ENCODE results near the gene MOB4. TPM values are rescaled to one million over a fixed set of nuclear protein-coding genes. Genes with fewer than 3 reads are reported as not detected.

MOB4 gene
- total RNA-seq, 1 donor from 2014 or later, result 23.7 TPM

GRCh38 chr2:197591339-197592072 is 75.6 kb downstream of the MOB4 start:
- H3K9me3 Mint-ChIP-seq (ENCODE audit: unreplicated experiment), result no peaks in the 10 kb centered on the region
- no peaks in the 10 kb centered on the region for H3K4me1 Mint-ChIP-seq (ENCODE audit: unreplicated experiment)
- H3K27ac Mint-ChIP-seq (ENCODE audit: unreplicated experiment), result no peak overlapping the region
- TF ChIP-seq CTCF (IDR thresholded peaks at IDR 0.05), result no peak
- peaks cover 32% of the 10 kb centered on the region for H3K36me3 Mint-ChIP-seq (ENCODE audit: unreplicated experiment)
- H3K27me3 Mint-ChIP-seq (ENCODE audit: unreplicated experiment), result no peaks in the 10 kb centered on the region
- H3K4me3 Mint-ChIP-seq (ENCODE audit: unreplicated experiment), result no peak overlapping the region
- no peak for DNase-seq (ENCODE audit: extremely low spot score, unreplicated experiment)

- peaks cover 27% of the 10 kb centered on the region for H3K36me3 Mint-ChIP-seq (ENCODE audit: unreplicated experiment)
- no peaks in the 10 kb centered on the region for H3K4me1 Mint-ChIP-seq (ENCODE audit: unreplicated experiment)
- no peak for TF ChIP-seq CTCF (IDR thresholded peaks at IDR 0.05)
- no peak for DNase-seq (ENCODE audit: extremely low spot score, unreplicated experiment)
- no peaks in the 10 kb centered on the region for H3K9me3 Mint-ChIP-seq (ENCODE audit: unreplicated experiment)
- H3K27me3 Mint-ChIP-seq (ENCODE audit: unreplicated experiment), result no peaks in the 10 kb centered on the region
- no peak overlapping the region for H3K27ac Mint-ChIP-seq (ENCODE audit: unreplicated experiment)
- no peak overlapping the region for H3K4me3 Mint-ChIP-seq (ENCODE audit: unreplicated experiment)
These were observed 80.9 kb downstream of the MOB4 start for GRCh38 chr2:197596766-197597165.

GRCh38 chr2:197597166-197597565 is 81.3 kb downstream of the MOB4 start:
- no peaks in the 10 kb centered on the region for H3K27me3 Mint-ChIP-seq (ENCODE audit: unreplicated experiment)
- TF ChIP-seq CTCF (IDR thresholded peaks at IDR 0.05), result no peak
- no peaks in the 10 kb centered on the region for H3K9me3 Mint-ChIP-seq (ENCODE audit: unreplicated experiment)
- no peak for DNase-seq (ENCODE audit: extremely low spot score, unreplicated experiment)
- H3K36me3 Mint-ChIP-seq (ENCODE audit: unreplicated experiment), result peaks cover 27% of the 10 kb centered on the region
- H3K4me1 Mint-ChIP-seq (ENCODE audit: unreplicated experiment), result no peaks in the 10 kb centered on the region
- no peak overlapping the region for H3K27ac Mint-ChIP-seq (ENCODE audit: unreplicated experiment)
- no peak overlapping the region for H3K4me3 Mint-ChIP-seq (ENCODE audit: unreplicated experiment)

- no peaks in the 10 kb centered on the region for H3K9me3 Mint-ChIP-seq (ENCODE audit: unreplicated experiment)
- H3K4me3 Mint-ChIP-seq (ENCODE audit: unreplicated experiment), result no peak overlapping the region
- H3K27ac Mint-ChIP-seq (ENCODE audit: unreplicated experiment), result no peak overlapping the region
- H3K4me1 Mint-ChIP-seq (ENCODE audit: unreplicated experiment), result no peaks in the 10 kb centered on the region
- no peaks in the 10 kb centered on the region for H3K27me3 Mint-ChIP-seq (ENCODE audit: unreplicated experiment)
- H3K36me3 Mint-ChIP-seq (ENCODE audit: unreplicated experiment), result peaks cover 27% of the 10 kb centered on the region
- TF ChIP-seq CTCF (IDR thresholded peaks at IDR 0.05), result no peak
- no peak for DNase-seq (ENCODE audit: extremely low spot score, unreplicated experiment)
These were observed 82.6 kb downstream of the MOB4 start for GRCh38 chr2:197598450-197598849.

- DNase-seq (ENCODE audit: extremely low spot score, unreplicated experiment), result no peak
- no peaks in the 10 kb centered on the region for H3K9me3 Mint-ChIP-seq (ENCODE audit: unreplicated experiment)
- no peaks in the 10 kb centered on the region for H3K27me3 Mint-ChIP-seq (ENCODE audit: unreplicated experiment)
- H3K4me1 Mint-ChIP-seq (ENCODE audit: unreplicated experiment), result no peaks in the 10 kb centered on the region
- peak; percentile 9 for TF ChIP-seq CTCF (IDR thresholded peaks at IDR 0.05)
- no peak overlapping the region for H3K4me3 Mint-ChIP-seq (ENCODE audit: unreplicated experiment)
- peaks cover 27% of the 10 kb centered on the region for H3K36me3 Mint-ChIP-seq (ENCODE audit: unreplicated experiment)
- H3K27ac Mint-ChIP-seq (ENCODE audit: unreplicated experiment), result no peak overlapping the region
These were observed 83.6 kb downstream of the MOB4 start for GRCh38 chr2:197599285-197599965.
